Measurements from ENCODE around the gene TTLL5.

TTLL5 gene

DNA sequence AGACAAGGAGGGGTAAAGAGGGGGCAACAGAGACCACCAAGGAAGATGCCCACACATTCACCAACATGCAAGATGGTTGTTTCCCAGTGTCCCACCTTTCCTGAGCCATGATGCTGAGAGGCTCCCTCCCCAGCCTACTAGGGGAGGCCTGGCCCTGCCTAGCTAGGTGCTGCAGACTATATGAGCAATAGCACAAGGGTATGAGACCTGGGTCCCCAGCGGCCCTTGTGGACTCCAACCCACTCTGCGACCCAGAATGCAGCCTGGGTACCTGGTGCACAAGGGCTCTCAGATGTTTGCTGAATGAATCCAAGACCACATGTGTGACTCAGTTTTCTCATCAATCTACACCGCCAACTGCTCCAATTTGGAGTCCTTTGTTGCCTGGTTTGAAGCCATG, 306.8 kb downstream of the TTLL5 start:
- TF ChIP-seq, protein P1, sequence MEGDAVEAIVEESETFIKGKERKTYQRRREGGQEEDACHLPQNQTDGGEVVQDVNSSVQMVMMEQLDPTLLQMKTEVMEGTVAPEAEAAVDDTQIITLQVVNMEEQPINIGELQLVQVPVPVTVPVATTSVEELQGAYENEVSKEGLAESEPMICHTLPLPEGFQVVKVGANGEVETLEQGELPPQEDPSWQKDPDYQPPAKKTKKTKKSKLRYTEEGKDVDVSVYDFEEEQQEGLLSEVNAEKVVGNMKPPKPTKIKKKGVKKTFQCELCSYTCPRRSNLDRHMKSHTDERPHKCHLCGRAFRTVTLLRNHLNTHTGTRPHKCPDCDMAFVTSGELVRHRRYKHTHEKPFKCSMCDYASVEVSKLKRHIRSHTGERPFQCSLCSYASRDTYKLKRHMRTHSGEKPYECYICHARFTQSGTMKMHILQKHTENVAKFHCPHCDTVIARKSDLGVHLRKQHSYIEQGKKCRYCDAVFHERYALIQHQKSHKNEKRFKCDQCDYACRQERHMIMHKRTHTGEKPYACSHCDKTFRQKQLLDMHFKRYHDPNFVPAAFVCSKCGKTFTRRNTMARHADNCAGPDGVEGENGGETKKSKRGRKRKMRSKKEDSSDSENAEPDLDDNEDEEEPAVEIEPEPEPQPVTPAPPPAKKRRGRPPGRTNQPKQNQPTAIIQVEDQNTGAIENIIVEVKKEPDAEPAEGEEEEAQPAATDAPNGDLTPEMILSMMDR (IDR thresholded peaks at IDR 0.05; ENCODE audit: borderline replicate concordance, insufficient read depth, low read depth, low read length), result no peak
- no peak overlapping the region for H3K4me3 ChIP-seq (ENCODE audit: low read depth, low read length)

DNA sequence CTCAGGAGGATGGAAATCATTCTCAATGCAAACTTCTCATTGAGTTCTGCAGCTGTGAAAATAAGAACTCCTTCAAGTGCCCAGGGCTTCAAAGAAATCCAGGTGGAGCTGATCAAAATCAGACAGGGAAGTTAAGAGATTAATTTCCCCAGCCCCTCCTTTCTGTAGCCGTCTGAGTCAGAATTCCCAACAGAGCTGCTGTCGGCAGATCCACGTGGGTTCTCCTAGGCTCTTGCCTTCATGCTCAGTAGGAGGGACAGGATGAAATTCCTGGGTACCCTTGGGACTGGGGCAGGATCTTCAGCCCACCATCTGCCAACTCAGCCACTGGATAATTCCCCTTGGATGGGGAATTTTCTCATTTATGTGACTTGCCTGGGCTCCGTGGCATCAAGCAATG, 307.4 kb downstream of the TTLL5 start:
- TF ChIP-seq, protein P1 (IDR thresholded peaks at IDR 0.05; ENCODE audit: borderline replicate concordance, insufficient read depth, low read depth, low read length), result no peak
- no peak overlapping the region for H3K4me3 ChIP-seq (ENCODE audit: low read depth, low read length)

DNA sequence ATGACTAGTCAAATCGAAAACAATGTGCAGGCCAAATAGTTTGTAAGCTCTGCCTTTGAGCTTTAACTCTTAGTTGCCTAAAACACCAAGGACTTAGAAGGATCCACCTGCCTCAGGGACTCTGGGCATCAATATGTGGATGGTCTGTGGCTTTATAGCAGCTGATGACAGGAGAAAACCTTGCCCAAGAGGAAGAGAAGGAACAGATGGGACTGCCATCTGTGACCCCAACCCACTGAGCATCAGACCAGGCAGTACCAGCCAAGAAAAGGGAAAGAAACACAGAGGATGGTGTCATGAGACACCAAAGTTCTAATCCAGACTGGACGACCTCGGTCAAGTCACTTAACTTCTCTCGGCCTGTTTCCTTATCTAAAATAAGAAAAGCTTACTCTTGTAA, 308.1 kb downstream of the TTLL5 start:
- TF ChIP-seq, protein P1 (IDR thresholded peaks at IDR 0.05; ENCODE audit: borderline replicate concordance, insufficient read depth, low read depth, low read length), result no peak

DNA sequence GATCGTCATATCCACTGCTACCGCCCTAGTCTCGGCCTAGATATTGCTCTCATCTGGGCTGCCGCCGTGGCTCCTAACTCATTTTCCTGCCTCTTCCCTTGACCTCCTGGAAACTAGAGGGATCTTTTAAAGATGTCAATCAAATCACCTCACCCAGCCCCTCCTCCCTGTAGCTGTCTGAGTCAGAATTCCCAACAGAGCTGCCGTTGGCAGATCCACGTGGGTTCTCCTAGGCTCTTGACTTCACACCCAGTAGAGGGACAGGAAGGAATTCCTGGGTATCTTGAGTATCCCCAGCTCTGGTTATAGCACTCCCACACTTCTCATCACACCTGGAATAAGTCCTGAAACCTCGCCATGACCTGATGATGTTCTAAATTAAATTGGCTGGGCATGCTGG, 308.8 kb downstream of the TTLL5 start:
- TF ChIP-seq, protein P1 (IDR thresholded peaks at IDR 0.05; ENCODE audit: borderline replicate concordance, insufficient read depth, low read depth, low read length), result no peak
- no peak overlapping the region for H3K4me3 ChIP-seq (ENCODE audit: low read depth, low read length)

More for the DNA sequence above, 308.1 kb downstream of the TTLL5 start:
- H3K4me3 ChIP-seq (ENCODE audit: low read depth, low read length), result no peak overlapping the region

DNA sequence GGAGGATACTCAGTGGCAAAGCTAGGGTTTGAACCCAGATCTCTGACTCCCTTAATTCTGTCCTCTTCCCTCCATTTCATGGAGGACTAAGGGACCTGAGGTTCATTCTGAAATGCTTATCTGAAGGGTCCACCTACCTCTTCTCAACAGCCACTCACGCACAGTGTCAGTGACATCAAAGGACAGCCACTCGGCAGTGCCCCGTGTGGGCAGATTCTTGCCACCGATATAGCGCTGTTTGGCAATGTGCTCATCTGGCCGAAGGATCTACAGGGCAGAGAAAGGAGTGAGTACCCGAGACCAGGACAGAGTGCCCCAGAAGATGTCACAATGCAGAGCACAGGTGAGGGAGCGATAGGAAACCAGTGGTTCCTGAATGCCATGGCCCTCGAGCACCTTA, 309.9 kb downstream of the TTLL5 start:
- H3K4me3 ChIP-seq (ENCODE audit: low read depth, low read length), result no peak overlapping the region
- TF ChIP-seq, protein P1 (IDR thresholded peaks at IDR 0.05; ENCODE audit: borderline replicate concordance, insufficient read depth, low read depth, low read length), result no peak

DNA sequence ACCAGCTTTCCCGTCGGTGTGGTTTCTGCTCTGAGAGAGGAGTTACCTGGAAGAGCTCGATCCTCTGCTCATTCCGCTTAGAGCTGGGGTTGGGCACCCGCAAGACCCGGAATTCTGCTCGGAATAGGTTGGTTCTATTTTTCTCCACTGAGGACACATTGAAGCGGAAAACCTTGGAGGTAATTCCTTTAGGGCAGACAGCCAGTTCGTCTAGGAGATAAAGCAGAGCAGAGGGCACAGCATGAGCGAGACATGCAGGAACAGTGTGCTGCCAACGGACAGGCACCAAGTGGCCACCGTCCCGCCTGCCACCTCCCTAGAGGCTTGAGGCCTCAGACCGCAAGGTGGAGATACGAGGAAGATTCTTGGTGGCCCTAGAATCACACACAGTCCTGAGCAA, 310.5 kb downstream of the TTLL5 start:
- TF ChIP-seq, protein P1 (IDR thresholded peaks at IDR 0.05; ENCODE audit: borderline replicate concordance, insufficient read depth, low read depth, low read length), result no peak
- H3K4me3 ChIP-seq (ENCODE audit: low read depth, low read length), result no peak overlapping the region

DNA sequence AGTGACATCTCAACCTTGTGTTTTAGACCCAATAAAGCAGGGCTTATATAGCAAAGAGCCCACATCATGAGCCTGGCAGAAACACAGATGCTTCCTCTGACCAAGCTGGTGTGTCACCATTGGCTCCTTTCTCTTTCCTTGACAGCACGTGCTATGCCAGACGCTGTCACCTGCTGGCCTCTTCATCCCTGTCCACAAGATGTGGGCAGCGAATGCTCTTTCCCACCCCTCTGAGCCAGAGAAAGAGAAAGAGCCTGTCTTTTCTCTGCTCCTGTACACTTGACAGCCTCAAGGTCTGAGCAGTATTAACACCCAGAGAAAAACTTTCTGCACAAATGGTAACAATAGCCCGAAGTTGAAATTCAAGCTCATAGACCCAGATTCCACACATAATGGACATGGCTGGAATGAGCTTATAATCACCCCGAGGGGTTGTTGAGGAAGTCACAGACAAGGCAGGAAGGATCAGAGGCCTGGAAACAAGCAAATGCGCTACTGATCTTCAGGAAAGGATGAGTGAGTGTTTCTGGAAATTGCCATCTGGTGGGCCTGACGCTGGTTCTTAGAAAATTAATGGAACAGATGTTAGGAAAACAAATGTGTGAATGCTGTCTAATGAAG, 311.9 kb downstream of the TTLL5 start:
- no peak overlapping the region for H3K4me3 ChIP-seq (ENCODE audit: low read depth, low read length)
- TF ChIP-seq, protein P1 (IDR thresholded peaks at IDR 0.05; ENCODE audit: borderline replicate concordance, insufficient read depth, low read depth, low read length), result no peak

All from GM12875 (cell line).